GM12864 (cell line): ENCODE results near the gene CLEC4F.

Experiments used
- DNase-seq: peaks from one replicate; pipeline ENCODE4 v3.0.0-alpha.2; 2011; ENCODE audit warnings: low read depth
- H3K4me3 ChIP-seq: 2 replicates; pipeline ENCODE4 v1.5.1; 2011; ENCODE audit warnings: mild to moderate bottlenecking, low read depth, low read length, control low read depth
- TF ChIP-seq, protein P1 (sequence below): IDR thresholded peaks from 2 replicates; pipeline ENCODE4 v1.5.1; 2011; ENCODE audit warnings: low read depth, mild to moderate bottlenecking, moderate library complexity, low read length, control low read depth, inconsistent platforms; ENCODE audit errors: missing control alignments

The CLEC4F gene

GRCh38 chr2:70826696-70827350, 6.4 kb upstream of the CLEC4F start:
- TF ChIP-seq, protein P1, sequence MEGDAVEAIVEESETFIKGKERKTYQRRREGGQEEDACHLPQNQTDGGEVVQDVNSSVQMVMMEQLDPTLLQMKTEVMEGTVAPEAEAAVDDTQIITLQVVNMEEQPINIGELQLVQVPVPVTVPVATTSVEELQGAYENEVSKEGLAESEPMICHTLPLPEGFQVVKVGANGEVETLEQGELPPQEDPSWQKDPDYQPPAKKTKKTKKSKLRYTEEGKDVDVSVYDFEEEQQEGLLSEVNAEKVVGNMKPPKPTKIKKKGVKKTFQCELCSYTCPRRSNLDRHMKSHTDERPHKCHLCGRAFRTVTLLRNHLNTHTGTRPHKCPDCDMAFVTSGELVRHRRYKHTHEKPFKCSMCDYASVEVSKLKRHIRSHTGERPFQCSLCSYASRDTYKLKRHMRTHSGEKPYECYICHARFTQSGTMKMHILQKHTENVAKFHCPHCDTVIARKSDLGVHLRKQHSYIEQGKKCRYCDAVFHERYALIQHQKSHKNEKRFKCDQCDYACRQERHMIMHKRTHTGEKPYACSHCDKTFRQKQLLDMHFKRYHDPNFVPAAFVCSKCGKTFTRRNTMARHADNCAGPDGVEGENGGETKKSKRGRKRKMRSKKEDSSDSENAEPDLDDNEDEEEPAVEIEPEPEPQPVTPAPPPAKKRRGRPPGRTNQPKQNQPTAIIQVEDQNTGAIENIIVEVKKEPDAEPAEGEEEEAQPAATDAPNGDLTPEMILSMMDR: no peak
- H3K4me3 ChIP-seq: no peak overlapping the region
- no peak for DNase-seq

GRCh38 chr2:70823249-70823648, 2.9 kb upstream of the CLEC4F start:
- H3K4me3 ChIP-seq: no peak overlapping the region
- no peak for DNase-seq
- TF ChIP-seq, protein P1: no peak

DNA sequence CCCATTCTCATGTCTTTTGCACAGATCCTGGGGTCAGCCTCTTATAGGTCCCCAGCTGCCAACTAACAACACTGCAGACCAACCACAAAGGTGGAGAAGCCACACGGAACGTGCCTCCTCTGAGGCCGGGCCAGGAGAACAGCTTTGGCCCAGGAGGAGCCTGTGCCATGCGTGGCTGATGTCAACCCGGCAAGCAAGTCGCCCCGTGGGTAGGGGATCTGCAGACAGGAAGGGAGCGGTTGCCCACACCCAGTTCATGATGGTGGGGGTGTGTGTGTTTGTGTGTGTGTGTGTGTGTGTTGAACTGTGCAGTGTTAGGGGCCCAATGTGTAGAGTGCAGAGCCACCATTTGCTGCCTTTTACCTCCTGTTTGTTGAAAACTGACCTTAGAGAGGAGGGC, 2.4 kb upstream of the CLEC4F start:
- no peak overlapping the region for H3K4me3 ChIP-seq
- no peak for DNase-seq
- TF ChIP-seq, protein P1: no peak

DNA sequence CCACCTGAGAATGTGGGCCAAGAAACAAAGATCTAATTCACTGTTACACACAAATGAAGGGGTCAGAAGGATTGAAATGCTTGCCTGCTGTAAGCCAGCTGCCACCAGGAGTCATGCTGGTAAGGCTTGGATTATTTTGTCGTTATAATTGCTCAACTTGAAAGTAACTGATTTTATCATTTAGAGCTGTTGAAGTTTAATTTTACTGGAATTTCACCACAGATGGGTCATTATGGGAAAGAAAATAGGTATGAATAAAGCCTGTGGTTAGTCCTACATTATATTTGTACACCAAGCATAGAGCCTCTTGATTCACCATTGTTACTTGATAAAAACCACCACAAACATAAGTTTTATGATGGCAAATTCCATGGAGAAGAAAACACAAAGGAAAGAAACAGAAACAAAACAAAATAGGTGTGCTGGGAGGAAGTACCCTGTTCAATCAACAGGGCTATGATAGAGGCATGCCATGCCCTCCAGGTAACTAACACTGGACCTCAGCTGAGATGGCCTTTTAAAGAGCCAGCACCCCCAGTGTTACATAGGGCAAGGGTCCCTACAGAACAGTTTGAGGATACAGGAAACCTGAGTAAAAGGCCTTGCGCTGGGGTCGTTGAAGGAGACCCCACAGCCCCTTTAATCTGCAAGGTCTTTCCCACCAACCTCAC, 3.0 kb downstream of the CLEC4F start:
- DNase-seq: no peak
- H3K4me3 ChIP-seq: no peak overlapping the region
- TF ChIP-seq, protein P1: no peak

DNA sequence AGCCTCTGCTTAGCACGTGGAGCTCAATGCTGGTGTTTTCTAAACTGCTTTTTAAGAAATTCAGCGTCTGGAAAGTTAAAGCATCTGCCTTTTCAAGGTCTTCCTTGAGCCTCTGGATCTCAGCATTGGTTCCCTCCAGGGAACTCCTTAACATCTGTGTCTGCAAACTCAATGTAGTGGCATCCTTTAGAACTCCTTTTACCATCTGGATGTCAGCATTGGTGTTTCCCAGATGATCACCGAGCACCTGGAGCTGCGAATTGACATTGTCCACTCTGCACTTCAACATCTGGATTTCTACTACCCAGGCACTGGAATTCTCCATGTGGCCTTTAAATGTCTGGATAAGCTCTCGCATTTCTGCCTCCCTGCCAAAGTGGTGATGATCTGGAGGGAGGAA, 3.7 kb downstream of the CLEC4F start:
- TF ChIP-seq, protein P1: no peak
- DNase-seq: no peak
- no peak overlapping the region for H3K4me3 ChIP-seq

DNA sequence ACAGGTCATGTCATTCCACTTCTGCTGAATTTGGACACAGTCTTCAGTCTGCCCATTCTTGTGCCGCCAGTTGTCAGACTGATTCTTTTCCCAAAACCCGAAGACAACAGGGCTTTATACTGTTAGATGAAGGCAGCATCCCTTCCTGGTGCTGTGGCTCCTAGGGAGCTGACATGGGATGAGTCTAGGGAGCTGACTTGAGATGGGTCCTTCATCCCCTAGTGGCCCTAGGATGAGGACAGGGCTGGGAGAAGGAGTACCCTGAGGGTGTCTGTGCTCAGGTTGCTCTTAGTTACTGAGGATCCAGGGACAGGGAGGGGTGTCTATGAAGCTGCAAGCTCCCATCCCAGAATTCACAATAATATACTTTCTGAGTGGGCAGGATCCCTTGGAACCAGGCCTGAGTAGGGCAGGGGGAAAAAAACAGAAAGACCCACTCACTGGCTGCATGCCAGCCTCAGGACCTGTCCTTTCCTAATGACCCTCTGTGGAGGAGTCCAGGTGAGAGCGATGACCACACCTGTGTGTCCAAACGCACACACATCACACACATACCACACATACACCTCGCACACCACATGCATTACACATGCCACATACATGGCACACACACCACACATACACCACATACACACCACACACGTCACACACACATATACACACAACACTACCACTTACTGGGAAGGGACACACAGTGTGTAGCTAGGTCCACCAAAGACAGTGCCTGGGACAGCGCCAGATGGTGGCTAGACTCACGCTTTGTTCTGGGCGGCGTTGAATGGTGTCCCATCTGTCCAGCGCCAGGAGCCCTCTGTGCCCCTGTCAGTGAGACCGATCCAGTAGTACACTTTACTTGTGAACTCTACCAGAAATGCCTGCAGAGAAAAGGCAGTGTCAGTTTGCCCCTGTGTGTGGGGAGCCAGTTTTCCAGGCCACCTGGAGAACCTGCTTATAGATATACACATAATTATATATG, 11.1 kb downstream of the CLEC4F start:
- DNase-seq: no peak
- no peak overlapping the region for H3K4me3 ChIP-seq
- TF ChIP-seq, protein P1: no peak
